Pancreas (tissue), 10 donors: ENCODE data around the gene WNT7A. TPM values are rescaled to one million over a fixed set of nuclear protein-coding genes. Genes with fewer than 3 reads are reported as not detected.

Experiments used
- ATAC-seq, 4 donors: fragments of 200-7000 bp; cut with Tn5 transposase; one replicate each; pipeline versions ENCODE4 v1.8.0 to v1.9.1; 2020; ENCODE audit warnings: mild to moderate bottlenecking in 4 of 4, moderate library complexity in 4 of 4
- DNase-seq, 6 donors: peaks; one replicate each; pipeline ENCODE4 v3.0.0-alpha.2; 2020
- FAIRE-seq: peaks from 2 replicates; lab custom pipeline; 2012; peaks lifted over from hg19 to GRCh38; lab: Jason Lieb, UNC
- H3K27ac ChIP-seq, 4 donors: fragments of 200-600 bp; sonication (generic); 1 replicate in 3 of 4; 2 replicates in 1 of 4; pipeline versions ENCODE4 v1.5.0 to v1.8.0; 2020
- H3K27me3 ChIP-seq, 4 donors: fragments of 200-600 bp; one replicate each; pipeline ENCODE4 v1.8.0; 2021
- H3K36me3 ChIP-seq, 3 donors: fragments of 200-600 bp; sonication (generic) in 1 of 3; one replicate each; pipeline versions ENCODE4 v1.5.0 to v1.8.0; 2020 to 2021
- H3K4me1 ChIP-seq, 3 donors: fragments of 200-600 bp; one replicate each; pipeline ENCODE4 v1.8.0; 2021
- H3K4me3 ChIP-seq, 4 donors: fragments of 200-600 bp; sonication (generic) in 2 of 4; one replicate each; pipeline versions ENCODE4 v1.5.0 to v1.8.0; 2020 to 2021
- H3K9me3 ChIP-seq, 4 donors: fragments of 200-600 bp; one replicate each; pipeline ENCODE4 v1.8.0; 2021
- CTCF ChIP-seq, 4 donors: fragments of 200-600 bp; sonication (generic) in 3 of 4; IDR thresholded peaks; one replicate each; pipeline versions ENCODE4 v1.5.0 to v1.8.0; 2021; ENCODE audit warnings: antibody characterized with exemption in 4 of 4
- WGBS, 2 donors: extraction: QIAGEN DNeasy Blood & Tissue Kit; methylation state at CpG; one replicate each; pipeline ENCODE4 v1.1.7; 2013; 5-methylcytosine and 5-hydroxymethylcytosine counted together
- intact Hi-C, 3 donors: fragments of 100-400 bp; cut with DNase I; formaldehyde crosslinking; loops; one replicate each; pipeline versions ENCODE4 v1.11.1 to v1.14.2; 2022
- polyA plus RNA-seq, 2 donors: library from polyadenylated mRNA; stranded (reverse); fragments of 200-250 nt; gene quantifications; one replicate each; pipeline ENCODE4 v1.2.3, GENCODE V29; 2013
- total RNA-seq, 6 donors: library from RNA; stranded (reverse); fragmentation: NEBNext Ultra II Directional in 4 of 6; extraction: Animal tissue kit (Norgen Biotek cat#: 25700) in 4 of 6; gene quantifications; one replicate each; pipeline versions ENCODE4 v1.2.1 to v1.2.4, GENCODE V29; 2021 to 2023
- donor health status: healthy with polysubstance abuse.
- donor health status: DM: no; HTN: no; CAD: no; lungs with moderate emphysema.
- donor health status: DM: no; HTN: no; CAD: no.
- donor health status: control.
- donor health status: control.
- donor health status: Bipolar disorder and iron deficiency.
- donor health status: DM: yes; HTN: yes; CAD: no.
- donor health status: DM: no; HTN: no; CAD: no.
- donor health status: DM: no; HTN: no; CAD: no.
- donor health status: DM: yes; HTN: yes; CAD: no.

The WNT7A gene
- total and polyA plus RNA-seq, 8 donors = 0.04 to 0.31 (median 0.09) TPM; not detected in 1

- DNase-seq (no peak), ATAC-seq (no peak), FAIRE-seq (no peak)
- no peaks in the 10 kb centered on the region for H3K9me3 ChIP-seq
- H3K27me3 ChIP-seq = no peaks in the 10 kb centered on the region
- no peak overlapping the region for H3K27ac ChIP-seq
- WGBS, 2 donors = 52 to 61% methylated on average over 5 of the region's 5 CpGs
- H3K4me3 ChIP-seq = no peak overlapping the region
- no peaks in the 10 kb centered on the region for H3K36me3 ChIP-seq
- TF ChIP-seq CTCF (IDR thresholded peaks at IDR 0.05) = no peak
- no peaks in the 10 kb centered on the region for H3K4me1 ChIP-seq
- intact Hi-C loops = no loop called here
Measured at GRCh38 chr3:13839726-13840340, 40.0 kb downstream of the WNT7A start.

- intact Hi-C loops = no loop called here
- ATAC-seq (no peak), FAIRE-seq (no peak), DNase-seq (no peak)
- Histone ChIP-seq H3K27ac (no peak overlapping the region), H3K27me3 (no peaks in the 10 kb centered on the region), H3K9me3 (no peaks in the 10 kb centered on the region), H3K4me1 (no peaks in the 10 kb centered on the region), H3K36me3 (no peaks in the 10 kb centered on the region), H3K4me3 (no peak overlapping the region)
- TF ChIP-seq CTCF (IDR thresholded peaks at IDR 0.05) = no peak
- WGBS, 2 donors = 59 to 75% methylated on average over 4 of the region's 4 CpGs
Measured at GRCh38 chr3:13839253-13839652, 40.6 kb downstream of the WNT7A start.

GRCh38 chr3:13838421-13838820 is 41.5 kb downstream of the WNT7A start:
- Histone ChIP-seq H3K27ac (no peak overlapping the region), H3K36me3 (no peaks in the 10 kb centered on the region), H3K9me3 (no peaks in the 10 kb centered on the region), H3K4me3 (no peak overlapping the region), H3K4me1 (no peaks in the 10 kb centered on the region), H3K27me3 (no peaks in the 10 kb centered on the region)
- intact Hi-C loops = no loop called here
- FAIRE-seq (no peak), DNase-seq (no peak), ATAC-seq (no peak)
- 66 to 67% methylated on average over 4 of the region's 4 CpGs for WGBS, 2 donors
- TF ChIP-seq CTCF (IDR thresholded peaks at IDR 0.05) = no peak

- FAIRE-seq (no peak), DNase-seq (no peak), ATAC-seq (no peak)
- intact Hi-C loops = no loop called here
- no peak overlapping the region for H3K4me3 ChIP-seq
- 68 to 77% methylated on average over 10 of the region's 10 CpGs for WGBS, 2 donors
- H3K9me3 ChIP-seq = no peaks in the 10 kb centered on the region
- H3K27ac ChIP-seq = no peak overlapping the region
- no peaks in the 10 kb centered on the region for H3K27me3 ChIP-seq
- no peaks in the 10 kb centered on the region for H3K4me1 ChIP-seq
- no peak for TF ChIP-seq CTCF (IDR thresholded peaks at IDR 0.05)
- no peaks in the 10 kb centered on the region for H3K36me3 ChIP-seq
Measured at GRCh38 chr3:13837751-13838150, 42.1 kb downstream of the WNT7A start.
